Measurements from ENCODE around the gene DCLK1. TPM values are rescaled to one million over a fixed set of nuclear protein-coding genes. Genes with fewer than 3 reads are reported as not detected.
A peak's percentile ranks its signal among the peaks of the same experiment; 100 is the strongest.

Gene DCLK1
- total and polyA plus RNA-seq, 9 donors, result 42.0 to 109 (median 87.9) TPM

DNA sequence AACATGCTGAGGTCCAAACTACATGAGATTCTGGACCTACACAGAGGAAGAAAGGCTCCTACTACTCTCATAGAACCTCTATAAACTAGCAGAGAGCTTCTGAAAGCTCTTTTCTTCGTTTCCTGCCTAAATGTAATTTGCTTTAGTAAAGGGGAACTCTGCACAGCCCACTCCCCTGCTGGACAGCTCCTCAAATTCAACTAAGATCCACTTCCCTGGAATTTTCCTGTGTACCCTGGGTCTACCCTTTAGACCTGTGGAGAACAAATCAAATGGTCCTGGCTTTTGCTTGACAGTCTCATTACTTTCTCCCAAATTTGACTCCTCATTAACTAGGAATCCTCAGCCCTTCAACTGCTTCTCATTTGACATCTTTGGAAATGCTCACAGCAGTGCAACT, 3.5 kb upstream of the DCLK1 start:
- DNase-seq, result no peak
- peaks cover 7% of the 10 kb centered on the region for H3K4me1 ChIP-seq (ENCODE audit: control insufficient read depth, insufficient read depth, low read length)
- H3K27ac ChIP-seq (ENCODE audit: low read length), result no peak overlapping the region
- no peaks in the 10 kb centered on the region for H3K36me3 ChIP-seq (ENCODE audit: control insufficient read depth, insufficient read depth, low read length)
- H3K4me3 ChIP-seq (ENCODE audit: low read length), result no peak overlapping the region
- WGBS (ENCODE audit: insufficient coverage), result no CpG with 5 or more reads among the region's 1 CpG
- no peaks in the 10 kb centered on the region for H3K9me3 ChIP-seq (replicated peaks; ENCODE audit: control insufficient read depth, low read depth, low read length)
- H3K27me3 ChIP-seq (ENCODE audit: control insufficient read depth, insufficient read depth, low read length), result peaks cover 4% of the 10 kb centered on the region

GRCh38 chr13:36133950-36134626, 2.9 kb upstream of the DCLK1 start:
- no peaks in the 10 kb centered on the region for H3K36me3 ChIP-seq (ENCODE audit: control insufficient read depth, insufficient read depth, low read length)
- no peak overlapping the region for H3K4me3 ChIP-seq (ENCODE audit: low read length)
- no peak for DNase-seq
- H3K4me1 ChIP-seq (ENCODE audit: control insufficient read depth, insufficient read depth, low read length), result peaks cover 10% of the 10 kb centered on the region
- peaks cover 4% of the 10 kb centered on the region for H3K27me3 ChIP-seq (ENCODE audit: control insufficient read depth, insufficient read depth, low read length)
- 100% methylated on average over 1 of the region's 5 CpGs for WGBS (ENCODE audit: insufficient coverage)
- H3K27ac ChIP-seq (ENCODE audit: low read length), result no peak overlapping the region
- H3K9me3 ChIP-seq (replicated peaks; ENCODE audit: control insufficient read depth, low read depth, low read length), result no peaks in the 10 kb centered on the region

DNA sequence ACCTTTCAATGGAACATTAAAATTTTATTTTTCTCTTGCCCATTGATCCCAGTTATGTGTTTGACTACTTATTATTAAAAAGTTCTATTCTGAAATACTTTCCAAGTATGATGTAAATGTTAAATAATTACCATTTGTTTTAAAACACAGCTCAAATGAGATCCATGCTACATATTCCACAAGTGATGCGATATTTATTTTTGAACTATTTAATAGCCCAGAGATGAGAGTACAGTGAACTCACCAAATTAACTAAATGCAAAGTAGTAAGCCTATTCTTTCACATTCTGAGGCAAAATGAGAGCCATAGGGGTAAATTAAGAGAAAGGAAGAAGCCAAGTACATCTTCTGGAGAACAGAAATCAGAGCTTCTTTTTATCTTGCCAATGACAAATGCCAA, 1.2 kb upstream of the DCLK1 start:
- Histone ChIP-seq H3K4me3 (ENCODE audit: low read length) (no peak overlapping the region), H3K4me1 (ENCODE audit: control insufficient read depth, insufficient read depth, low read length) (peaks cover 10% of the 10 kb centered on the region), H3K27ac (ENCODE audit: low read length) (peak overlapping the region; percentile 69), H3K27me3 (ENCODE audit: control insufficient read depth, insufficient read depth, low read length) (peaks cover 4% of the 10 kb centered on the region), H3K36me3 (ENCODE audit: control insufficient read depth, insufficient read depth, low read length) (no peaks in the 10 kb centered on the region), H3K9me3 (replicated peaks; ENCODE audit: control insufficient read depth, low read depth, low read length) (no peaks in the 10 kb centered on the region)
- no CpG with 5 or more reads among the region's 1 CpG for WGBS (ENCODE audit: insufficient coverage)
- DNase-seq, result peak; percentile 50

DNA sequence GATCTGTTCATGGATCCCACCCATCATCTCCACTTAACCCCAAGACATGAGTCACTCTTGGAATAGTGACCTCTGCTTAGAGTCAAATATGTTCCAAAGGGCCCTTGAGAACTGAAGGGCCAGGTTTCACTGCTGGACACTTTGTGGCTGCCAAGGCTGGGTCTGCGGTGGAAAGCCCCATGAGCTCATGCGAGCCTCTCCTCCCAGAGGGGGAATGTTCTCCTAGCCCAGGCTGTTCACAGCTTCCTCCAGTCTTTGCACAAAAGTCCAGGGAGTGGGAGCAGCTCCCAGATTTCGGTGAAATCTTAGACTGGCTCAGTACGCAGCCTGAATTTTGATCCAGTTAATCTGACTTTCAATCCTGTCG, 732 bp upstream of the DCLK1 start:
- Histone ChIP-seq H3K36me3 (ENCODE audit: control insufficient read depth, insufficient read depth, low read length) (no peaks in the 10 kb centered on the region), H3K9me3 (replicated peaks; ENCODE audit: control insufficient read depth, low read depth, low read length) (no peaks in the 10 kb centered on the region), H3K4me1 (ENCODE audit: control insufficient read depth, insufficient read depth, low read length) (peaks cover 10% of the 10 kb centered on the region), H3K4me3 (ENCODE audit: low read length) (peak overlapping the region; percentile 52), H3K27ac (ENCODE audit: low read length) (peak overlapping the region; percentile 69), H3K27me3 (ENCODE audit: control insufficient read depth, insufficient read depth, low read length) (peaks cover 4% of the 10 kb centered on the region)
- DNase-seq, result peak; percentile 96
- WGBS (ENCODE audit: insufficient coverage), result 40% methylated on average over 5 of the region's 5 CpGs

DNA sequence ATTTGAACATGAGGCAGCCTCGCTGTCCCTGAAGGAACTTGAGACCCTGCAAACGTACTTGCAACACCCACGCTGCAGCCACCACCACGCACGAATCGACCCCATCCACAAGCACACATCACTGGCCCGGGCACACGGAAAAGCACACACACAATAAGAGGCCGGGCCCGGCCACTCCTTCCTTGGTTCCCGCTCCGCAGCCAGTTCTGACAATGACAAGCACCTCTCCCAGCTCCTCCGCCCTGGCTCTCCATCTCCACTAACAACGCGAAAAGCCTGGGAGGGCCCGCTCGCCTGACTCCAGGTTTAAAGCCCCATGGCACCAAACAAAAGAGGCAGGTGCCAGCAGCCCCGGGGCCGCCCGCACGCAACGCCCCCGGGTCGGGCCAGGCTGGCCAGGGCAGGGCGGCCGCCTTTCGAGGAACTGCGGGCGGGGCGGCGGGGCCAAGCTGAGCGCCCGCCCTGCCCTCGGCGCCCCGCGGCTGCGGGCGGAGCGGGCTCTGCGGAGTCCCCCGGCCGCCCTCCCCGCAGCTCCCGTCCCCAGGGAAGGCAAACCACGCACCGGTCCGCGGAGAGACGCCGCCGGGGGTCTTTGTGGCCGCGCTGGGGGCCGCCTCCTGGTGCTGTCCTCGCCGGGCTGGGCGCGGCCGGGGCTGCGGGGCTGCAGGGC, 495 bp downstream of the DCLK1 start:
- DNase-seq, result peak; percentile 65
- Histone ChIP-seq H3K4me3 (ENCODE audit: low read length) (peak overlapping the region; percentile 52), H3K27me3 (ENCODE audit: control insufficient read depth, insufficient read depth, low read length) (peaks cover 4% of the 10 kb centered on the region), H3K9me3 (replicated peaks; ENCODE audit: control insufficient read depth, low read depth, low read length) (no peaks in the 10 kb centered on the region), H3K4me1 (ENCODE audit: control insufficient read depth, insufficient read depth, low read length) (peaks cover 16% of the 10 kb centered on the region), H3K36me3 (ENCODE audit: control insufficient read depth, insufficient read depth, low read length) (peaks cover 2% of the 10 kb centered on the region), H3K27ac (ENCODE audit: low read length) (peak overlapping the region; percentile 11)
- WGBS (ENCODE audit: insufficient coverage), result under 1% methylated on average over 56 of the region's 61 CpGs

DNA sequence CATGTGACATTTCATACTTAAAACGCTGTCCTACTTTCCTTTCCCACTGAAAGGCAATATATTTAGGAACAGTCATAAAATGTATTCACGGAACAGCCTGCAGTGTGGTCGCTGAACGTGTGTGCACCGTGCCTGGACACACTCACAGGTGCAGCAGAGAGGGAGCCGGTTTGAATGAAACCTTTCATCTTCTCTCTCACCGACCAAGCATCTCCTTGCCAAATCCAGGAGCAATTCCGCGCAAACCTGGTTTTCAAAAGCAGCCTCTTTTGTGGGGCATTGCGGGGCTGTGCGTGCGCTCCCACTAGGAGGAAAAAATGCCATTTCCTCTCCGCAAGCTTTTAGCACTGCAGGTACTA, 1.0 kb downstream of the DCLK1 start:
- peak; percentile 29 for DNase-seq
- peaks cover 4% of the 10 kb centered on the region for H3K27me3 ChIP-seq (ENCODE audit: control insufficient read depth, insufficient read depth, low read length)
- 5% methylated on average over 13 of the region's 13 CpGs for WGBS (ENCODE audit: insufficient coverage)
- peak overlapping the region; percentile 52 for H3K4me3 ChIP-seq (ENCODE audit: low read length)
- H3K9me3 ChIP-seq (replicated peaks; ENCODE audit: control insufficient read depth, low read depth, low read length), result no peaks in the 10 kb centered on the region
- peak overlapping the region; percentile 11 for H3K27ac ChIP-seq (ENCODE audit: low read length)
- H3K36me3 ChIP-seq (ENCODE audit: control insufficient read depth, insufficient read depth, low read length), result peaks cover 5% of the 10 kb centered on the region
- H3K4me1 ChIP-seq (ENCODE audit: control insufficient read depth, insufficient read depth, low read length), result peaks cover 16% of the 10 kb centered on the region

DNA sequence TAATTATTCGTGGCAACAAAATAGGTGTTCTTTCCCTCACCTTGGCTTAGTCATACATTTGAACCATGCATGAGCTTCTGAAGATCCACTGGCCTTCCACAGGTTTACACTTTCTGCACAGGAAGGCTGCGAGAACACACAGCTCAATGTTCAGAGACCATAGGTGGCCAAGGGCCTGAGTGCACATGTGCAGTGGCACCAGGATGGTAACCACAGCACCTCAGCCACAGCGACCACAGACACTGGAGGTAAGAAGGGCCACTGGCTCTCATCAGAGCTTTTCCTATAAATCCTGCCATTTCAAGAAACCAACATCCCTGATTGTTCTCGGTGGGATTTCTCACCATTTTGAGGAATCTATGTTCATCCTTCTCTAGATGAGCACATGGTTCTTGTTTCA, 1.6 kb downstream of the DCLK1 start:
- Histone ChIP-seq H3K27ac (ENCODE audit: low read length) (no peak overlapping the region), H3K27me3 (ENCODE audit: control insufficient read depth, insufficient read depth, low read length) (peaks cover 4% of the 10 kb centered on the region), H3K4me3 (ENCODE audit: low read length) (peak overlapping the region; percentile 52), H3K9me3 (replicated peaks; ENCODE audit: control insufficient read depth, low read depth, low read length) (no peaks in the 10 kb centered on the region), H3K4me1 (ENCODE audit: control insufficient read depth, insufficient read depth, low read length) (peaks cover 16% of the 10 kb centered on the region), H3K36me3 (ENCODE audit: control insufficient read depth, insufficient read depth, low read length) (peaks cover 8% of the 10 kb centered on the region)
- DNase-seq, result no peak
- WGBS (ENCODE audit: insufficient coverage), result 100% methylated on average over 1 of the region's 4 CpGs

DNA sequence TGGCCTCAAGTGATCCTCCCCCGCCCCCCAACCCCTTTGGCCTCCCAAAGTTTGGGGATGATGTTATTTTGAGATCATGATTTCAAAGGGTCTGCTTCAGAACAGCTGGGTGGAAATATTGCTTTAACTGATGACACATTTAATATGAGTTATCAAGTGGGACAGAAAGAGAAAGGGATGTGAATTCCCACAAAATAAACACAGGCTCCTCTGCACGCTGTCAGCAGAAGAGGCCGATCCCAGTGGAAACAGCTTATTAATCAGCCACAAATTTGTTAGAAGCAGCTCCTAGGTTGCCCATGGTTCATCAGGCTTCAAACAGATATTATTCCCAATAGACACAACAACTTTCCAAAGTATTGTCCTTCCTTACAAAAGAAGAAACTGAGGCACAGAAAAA, 4.7 kb downstream of the DCLK1 start:
- H3K27me3 ChIP-seq (ENCODE audit: control insufficient read depth, insufficient read depth, low read length), result peaks cover 3% of the 10 kb centered on the region
- 80% methylated on average over 1 of the region's 3 CpGs for WGBS (ENCODE audit: insufficient coverage)
- H3K9me3 ChIP-seq (replicated peaks; ENCODE audit: control insufficient read depth, low read depth, low read length), result no peaks in the 10 kb centered on the region
- no peak overlapping the region for H3K4me3 ChIP-seq (ENCODE audit: low read length)
- DNase-seq, result no peak
- peaks cover 16% of the 10 kb centered on the region for H3K36me3 ChIP-seq (ENCODE audit: control insufficient read depth, insufficient read depth, low read length)
- peaks cover 17% of the 10 kb centered on the region for H3K4me1 ChIP-seq (ENCODE audit: control insufficient read depth, insufficient read depth, low read length)
- no peak overlapping the region for H3K27ac ChIP-seq (ENCODE audit: low read length)

DNA sequence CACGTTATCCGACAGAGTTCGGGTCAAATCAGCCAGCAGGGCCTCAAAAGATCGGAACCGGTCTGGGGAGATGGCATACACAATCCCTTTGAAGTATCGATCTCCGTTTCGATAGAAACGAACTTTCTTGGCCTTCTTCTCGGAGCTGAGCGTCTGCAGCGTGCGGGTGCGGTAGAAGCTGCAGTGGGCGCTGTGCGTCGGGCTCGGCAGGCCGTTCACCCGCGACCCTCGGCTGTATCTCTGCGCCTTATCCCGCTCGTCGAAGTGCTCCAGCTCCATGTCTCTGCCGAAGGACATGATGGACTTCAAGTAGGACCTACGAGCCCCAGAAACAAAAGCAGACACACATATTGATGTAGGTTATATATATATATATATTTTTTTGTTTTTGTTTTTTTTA, 5.3 kb downstream of the DCLK1 start:
- Histone ChIP-seq H3K36me3 (ENCODE audit: control insufficient read depth, insufficient read depth, low read length) (peaks cover 16% of the 10 kb centered on the region), H3K27me3 (ENCODE audit: control insufficient read depth, insufficient read depth, low read length) (no peaks in the 10 kb centered on the region), H3K27ac (ENCODE audit: low read length) (no peak overlapping the region), H3K4me3 (ENCODE audit: low read length) (no peak overlapping the region), H3K4me1 (ENCODE audit: control insufficient read depth, insufficient read depth, low read length) (peaks cover 16% of the 10 kb centered on the region), H3K9me3 (replicated peaks; ENCODE audit: control insufficient read depth, low read depth, low read length) (no peaks in the 10 kb centered on the region)
- 82% methylated on average over 22 of the region's 28 CpGs for WGBS (ENCODE audit: insufficient coverage)
- no peak for DNase-seq

- H3K9me3 ChIP-seq (replicated peaks; ENCODE audit: control insufficient read depth, low read depth, low read length), result no peaks in the 10 kb centered on the region
- no peak overlapping the region for H3K27ac ChIP-seq (ENCODE audit: low read length)
Observed at GRCh38 chr13:36124236-36124822, 6.9 kb downstream of the DCLK1 start.

More at GRCh38 chr13:36124236-36124822, 6.9 kb downstream of the DCLK1 start:
- Histone ChIP-seq H3K36me3 (ENCODE audit: control insufficient read depth, insufficient read depth, low read length) (peaks cover 16% of the 10 kb centered on the region), H3K4me1 (ENCODE audit: control insufficient read depth, insufficient read depth, low read length) (peaks cover 13% of the 10 kb centered on the region), H3K27me3 (ENCODE audit: control insufficient read depth, insufficient read depth, low read length) (no peaks in the 10 kb centered on the region), H3K4me3 (ENCODE audit: low read length) (no peak overlapping the region)
- WGBS (ENCODE audit: insufficient coverage), result no CpG with 5 or more reads among the region's 6 CpGs
- DNase-seq, result peak; percentile 50
